NCI-H2227 treated with DMSO at 0.1 percent for 48 hours (cell line): Measurements from ENCODE around the gene ZNF419.
A peak's percentile ranks its signal among the peaks of the same experiment; 100 is the strongest.
"Not testable (repeated sequence)": the region's sequence is repeated elsewhere in the genome, so short reads cannot be mapped to it uniquely, and the experiment has no call there.

Source experiments
- DNase-seq: peaks from one replicate; lab custom pipeline; 2025; lab: John Stamatoyannopoulos, UW

ZNF419 gene

DNA sequence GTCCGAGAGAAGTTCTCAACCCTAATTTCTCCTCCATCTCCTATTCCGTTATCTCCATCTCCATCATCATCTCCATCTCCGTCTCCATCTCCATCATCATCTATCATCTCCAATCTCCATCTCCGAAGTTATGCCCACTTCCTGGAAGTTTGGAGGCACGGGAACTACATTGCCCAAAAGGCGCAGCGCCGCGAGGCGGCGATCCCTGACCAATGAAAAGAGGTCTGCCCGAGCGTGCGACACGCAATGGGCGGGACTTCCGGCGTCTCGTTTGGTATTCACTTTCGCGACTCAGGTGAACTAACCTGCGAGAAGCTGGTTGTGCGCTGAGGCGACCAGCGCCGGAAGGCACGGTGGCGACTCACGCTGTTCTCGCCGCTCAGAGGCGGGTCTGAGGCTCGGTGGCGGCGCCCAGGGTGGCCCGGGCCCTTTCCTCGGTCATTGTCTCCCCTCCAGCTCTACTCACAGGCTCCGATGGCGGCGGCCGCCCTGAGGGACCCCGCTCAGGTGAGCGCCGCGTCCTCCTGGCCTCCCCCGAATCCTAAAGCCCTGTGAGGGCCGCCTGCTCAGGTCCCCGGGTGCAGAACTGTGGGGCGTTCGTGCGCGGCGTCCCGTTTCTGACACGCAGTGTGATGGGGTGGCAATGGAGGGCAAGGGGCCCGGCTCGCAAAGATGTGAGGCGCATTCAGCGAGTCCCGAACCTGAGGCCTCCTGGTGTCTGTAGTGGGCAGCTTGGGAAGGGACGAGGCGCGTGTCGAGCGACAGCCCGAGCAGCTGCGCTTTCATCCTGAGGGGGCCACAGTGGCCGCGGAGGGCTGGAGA lies at the start of gene ZNF419:
Gene ZNF419, plus strand, starts transcription at position 274 of the 822 bp plus-strand sequence. Its CDS starts 201 bp downstream, at position 475.
- DNase-seq = peak; percentile 94

DNA sequence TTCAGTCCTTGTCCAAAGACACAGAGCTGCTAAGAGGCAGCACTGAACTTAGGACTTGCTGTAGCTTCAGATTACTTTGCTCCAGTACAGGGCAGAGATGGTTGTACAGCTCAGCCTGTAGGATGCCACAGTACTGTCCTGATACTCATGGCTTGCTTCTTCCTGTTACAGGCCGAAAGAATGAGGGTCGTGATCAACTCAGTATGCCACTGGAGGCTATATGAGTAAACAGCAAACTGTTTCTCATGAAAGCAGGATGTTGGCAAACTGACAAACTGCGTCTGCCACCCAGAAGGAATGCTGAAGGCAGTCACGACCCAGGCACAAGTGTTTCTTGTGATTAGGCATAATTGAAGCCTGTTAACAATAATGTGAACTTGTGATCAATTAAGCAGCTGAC lies 49.6 kb upstream of the ZNF419 start:
- no peak for DNase-seq

- no peak for DNase-seq
Measured at GRCh38 chr19:57438925-57439324, 48.6 kb upstream of the ZNF419 start.

- DNase-seq = no peak
Measured at GRCh38 chr19:57441979-57442752, 45.4 kb upstream of the ZNF419 start.

- DNase-seq = no peak
Measured at GRCh38 chr19:57443121-57443696, 44.3 kb upstream of the ZNF419 start.

DNA sequence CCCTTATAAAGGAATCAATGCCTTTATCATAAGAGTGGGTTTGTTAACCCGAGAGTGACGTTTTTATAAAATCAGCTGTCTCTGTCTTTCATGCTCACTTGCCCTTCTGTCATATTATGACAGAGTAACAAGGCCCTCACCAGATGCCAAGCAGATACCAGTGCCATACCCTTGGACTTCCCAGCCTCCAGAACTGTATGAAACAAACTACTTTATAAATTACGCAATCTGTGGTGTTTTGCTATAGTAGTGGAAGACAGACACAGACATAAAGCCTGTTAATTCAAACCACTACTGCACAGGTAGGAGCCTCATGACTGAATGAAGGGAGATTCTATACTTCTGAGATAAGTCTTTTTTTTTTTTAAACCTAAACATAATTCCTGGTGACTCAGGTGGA lies 35.2 kb upstream of the ZNF419 start:
- no peak for DNase-seq

GRCh38 chr19:57465680-57466381 lies 21.7 kb upstream of the ZNF419 start:
- DNase-seq = no peak

DNA sequence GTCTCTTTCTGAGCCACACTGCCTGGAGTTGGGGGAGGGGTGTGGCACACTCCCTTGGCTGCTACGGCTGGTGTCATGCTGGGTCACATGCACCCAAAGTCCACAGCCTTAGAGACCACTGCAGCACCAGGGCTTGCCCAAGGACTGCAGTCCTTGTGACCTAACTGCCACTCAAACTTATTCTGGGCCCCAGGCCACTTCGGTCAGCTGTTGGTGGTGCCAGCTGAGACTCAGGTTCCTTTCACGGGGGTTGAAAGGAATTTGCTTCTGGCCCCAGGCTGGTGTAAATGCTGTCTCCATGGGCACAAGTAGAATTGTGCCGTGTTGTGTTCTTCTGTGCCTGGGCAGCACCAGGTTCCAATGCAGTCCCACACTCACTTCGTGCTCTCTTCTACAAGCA lies 21.1 kb upstream of the ZNF419 start:
- no peak for DNase-seq

GRCh38 chr19:57473646-57474045 lies 13.9 kb upstream of the ZNF419 start:
- DNase-seq = no peak

GRCh38 chr19:57477191-57478008 lies 10.2 kb upstream of the ZNF419 start, which contains the start of gene ZNF772:
TSS of gene ZNF772 (minus strand) at chr19:57477566. CDS start at chr19:57477309, 257 bp downstream.
- peak; percentile 96 for DNase-seq

DNA sequence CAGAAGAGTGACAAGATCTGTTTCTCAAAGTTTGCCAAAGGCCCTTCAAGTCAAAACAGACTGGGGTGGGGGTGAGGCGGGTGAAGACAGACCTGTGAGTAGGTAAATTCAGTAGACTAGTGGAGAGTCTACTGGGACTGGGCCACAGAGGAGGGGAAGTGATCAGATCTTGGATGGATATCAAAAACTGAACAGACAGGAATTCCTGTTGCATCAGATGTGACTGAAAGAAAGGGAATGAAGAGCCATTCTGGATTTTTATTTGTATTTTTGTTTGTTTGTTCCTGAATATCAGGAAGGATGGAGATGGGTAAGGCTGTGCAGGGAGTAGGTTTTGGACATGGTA lies 722 bp downstream of the ZNF419 start:
- DNase-seq = not testable (repeated sequence)

DNA sequence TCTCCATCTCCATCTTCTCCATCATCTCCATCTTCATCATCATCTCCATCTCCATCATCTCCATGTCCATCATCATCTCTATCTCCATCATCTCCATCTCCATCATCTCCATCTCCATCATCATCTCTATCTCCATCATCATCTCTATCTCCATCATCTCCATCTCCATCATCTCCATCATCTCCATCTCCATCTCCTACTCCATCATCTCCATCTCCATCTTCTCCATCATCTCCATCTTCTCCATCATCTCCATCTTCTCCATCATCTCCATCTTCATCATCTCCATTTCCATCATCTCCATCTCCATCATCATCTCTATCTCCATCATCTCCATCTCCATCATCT lies 11.8 kb downstream of the ZNF419 start:
- DNase-seq = not testable (repeated sequence)

DNA sequence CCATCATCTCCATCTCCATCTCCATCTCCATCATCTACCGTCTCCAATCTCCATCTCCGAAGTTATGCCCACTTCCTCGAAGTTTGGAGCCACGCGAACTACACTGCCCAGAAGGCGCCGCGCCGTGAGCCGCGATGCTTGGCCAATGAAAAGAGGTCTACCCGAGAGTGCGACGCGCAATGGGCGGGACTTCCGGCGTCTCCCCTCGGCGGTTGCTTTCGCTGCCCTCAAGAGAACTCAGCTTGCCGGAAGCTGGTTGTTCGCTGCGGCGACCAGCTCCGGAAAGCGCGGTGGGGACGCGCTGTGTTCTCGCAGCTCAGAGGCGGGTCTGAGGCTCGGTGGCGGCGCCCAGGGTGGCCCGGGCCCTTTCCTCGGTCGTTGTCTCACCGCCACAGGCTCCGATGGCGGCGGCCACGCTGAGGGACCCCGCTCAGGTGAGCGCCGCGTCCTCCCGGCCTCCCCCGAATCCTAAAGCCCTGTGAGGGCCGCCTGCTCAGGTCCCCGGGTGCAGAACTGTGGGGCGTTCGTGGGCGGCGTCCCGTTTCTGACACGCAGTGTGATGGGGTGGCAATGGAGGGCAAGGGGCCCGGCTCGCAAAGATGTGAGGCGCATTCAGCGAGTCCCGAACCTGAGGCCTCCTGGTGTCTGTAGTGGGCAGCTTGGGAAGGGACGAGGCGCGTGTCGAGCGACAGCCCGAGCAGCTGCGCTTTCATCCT lies 12.3 kb downstream of the ZNF419 start, which contains the start of gene ZNF773:
Gene ZNF773, plus strand, starts transcription at position 259 of the 716 bp plus-strand sequence. Its CDS starts 143 bp downstream, at position 402.
- DNase-seq = peak; percentile 96

- DNase-seq = not testable (repeated sequence)
Measured at GRCh38 chr19:57500400-57500799, 12.8 kb downstream of the ZNF419 start.

DNA sequence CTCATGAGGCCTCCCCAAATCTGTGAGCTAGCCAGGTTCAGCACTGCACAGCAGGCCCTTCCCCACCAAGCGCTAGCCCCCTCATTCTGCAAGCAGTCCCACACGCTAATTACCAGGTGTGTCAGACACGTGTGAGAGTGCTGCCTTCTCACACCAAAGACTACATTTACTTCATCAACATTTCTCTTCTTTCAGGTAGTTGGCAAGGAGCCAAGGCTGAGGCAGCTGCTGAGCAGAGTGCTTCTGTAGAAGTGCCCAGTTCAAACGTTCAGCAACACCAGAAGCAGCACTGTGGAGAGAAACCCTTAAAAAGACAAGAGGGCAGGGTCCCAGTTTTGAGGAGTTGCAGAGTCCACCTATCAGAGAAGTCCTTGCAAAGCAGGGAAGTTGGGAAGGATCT lies 18.6 kb downstream of the ZNF419 start:
- no peak for DNase-seq

DNA sequence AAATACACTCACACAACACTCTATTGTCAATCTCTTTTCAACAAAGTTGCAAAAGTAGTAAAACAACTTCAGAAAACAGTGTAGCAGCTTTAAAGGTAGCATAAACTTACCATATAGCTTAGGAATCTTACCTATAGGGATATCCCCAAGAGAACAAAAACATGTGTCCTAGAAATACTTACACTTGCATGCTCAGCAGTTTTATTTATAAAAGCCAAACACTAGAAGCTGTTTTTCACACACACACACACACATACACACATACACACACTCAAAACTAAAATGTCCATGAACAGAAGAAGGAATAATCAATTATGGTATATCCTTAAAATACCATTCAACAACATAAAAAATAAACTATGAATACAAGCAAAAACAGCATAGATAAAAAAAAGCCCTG lies 23.9 kb downstream of the ZNF419 start:
- no peak for DNase-seq

GRCh38 chr19:57512845-57513244 lies 25.3 kb downstream of the ZNF419 start:
- peak; percentile 9 for DNase-seq

- no peak for DNase-seq
Measured at GRCh38 chr19:57515255-57515654, 27.7 kb downstream of the ZNF419 start.

GRCh38 chr19:57518021-57518420 lies 30.5 kb downstream of the ZNF419 start:
- not testable (repeated sequence) for DNase-seq

DNA sequence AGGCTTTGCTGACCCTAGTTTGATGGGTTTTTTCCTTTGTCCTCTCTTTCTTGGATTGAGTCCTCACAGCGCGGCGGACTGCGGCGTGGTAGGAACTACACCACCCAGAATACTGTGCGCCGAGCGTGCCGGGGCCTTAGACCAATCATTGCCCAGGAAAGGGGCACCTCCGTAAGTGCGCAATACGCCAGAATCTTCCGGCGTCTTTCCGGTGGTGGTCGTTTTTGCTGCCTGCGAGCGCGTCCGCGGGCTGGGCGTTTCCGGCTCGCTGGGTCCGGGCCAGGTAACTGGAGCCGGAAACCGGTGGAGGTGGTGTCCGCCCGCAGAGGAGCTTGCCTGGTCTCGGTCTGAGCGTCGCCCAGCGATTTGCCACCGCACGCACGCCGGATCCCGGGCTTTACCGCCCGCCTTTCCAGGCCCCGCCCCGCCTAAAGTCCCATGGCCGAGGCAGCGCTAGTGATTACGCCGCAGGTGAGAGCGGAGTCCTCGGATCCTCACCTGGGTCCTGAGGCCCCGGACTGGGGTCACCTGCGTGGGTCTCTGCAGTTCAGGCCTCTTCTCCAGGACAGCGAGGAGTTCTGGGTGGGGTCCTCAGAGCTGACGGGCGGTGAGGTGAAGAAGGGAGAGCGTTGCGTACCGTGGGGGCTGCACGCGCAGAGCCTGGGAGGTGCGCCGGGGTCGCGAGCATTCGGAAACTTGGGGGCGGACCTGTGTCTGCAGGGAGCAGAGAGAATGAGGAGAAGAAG lies 39.8 kb downstream of the ZNF419 start, which contains the start of gene ZNF549:
Gene ZNF549, plus strand, starts transcription at position 221 of the 746 bp plus-strand sequence. Its CDS starts 218 bp downstream, at position 439.
- DNase-seq = peak; percentile 99
